IMR-90 (cell line): ENCODE measurements around the gene PLEKHH1. TPM values are rescaled to one million over a fixed set of nuclear protein-coding genes. Genes with fewer than 3 reads are reported as not detected.

ENCODE experiments used
- ATAC-seq: fragments of 200-7000 bp; cut with Tn5 transposase; 2 replicates; pipeline ENCODE4 v1.9.1; 2020; ENCODE audit warnings: low read depth, mild to moderate bottlenecking, moderate library complexity
- BruUV-seq: library from RNA; stranded (reverse); fragments of 400-500 nt; replicated peaks from 2 replicates; lab custom pipeline; 2021; lab: Mats Ljungman, UMichigan
- CTCF ChIA-PET: fragments of 300-600 bp; formaldehyde crosslinking; extraction: SDS; loops from one replicate; lab custom pipeline; 2021; ENCODE audit warnings: antibody characterized with exemption; lab: Yijun Ruan, JAX
- POLR2A ChIA-PET: fragments of 300-600 bp; sonication (Branson Sonifier 250); formaldehyde crosslinking; loops from one replicate; lab custom pipeline; 2022; ENCODE audit warnings: antibody characterized with exemption; ENCODE audit not compliant: unreplicated experiment; lab: Charles Lee
- DNase-seq: peaks from one replicate; pipeline ENCODE4 v3.0.0; 2013
- H2AFZ ChIP-seq: replicated peaks from 2 replicates; pipeline ENCODE3; 2013; ENCODE audit warnings: low read length, mild to moderate bottlenecking; ENCODE audit not compliant: poor library complexity
- H2AK5ac ChIP-seq: 2 replicates; pipeline ENCODE4 v1.6.1; 2013; ENCODE audit warnings: low read depth, low read length, inconsistent platforms
- H2AK9ac ChIP-seq: replicated peaks from 2 replicates; pipeline ENCODE3; 2013; ENCODE audit warnings: mild to moderate bottlenecking, low read depth, low read length, moderate library complexity; ENCODE audit not compliant: poor library complexity
- H2BK120ac ChIP-seq: 2 replicates; pipeline ENCODE4 v1.6.1; 2013; ENCODE audit warnings: low read depth, low read length, inconsistent platforms
- H2BK15ac ChIP-seq: 3 replicates; pipeline ENCODE4 v1.6.1; 2013; ENCODE audit warnings: low read depth, low read length, inconsistent platforms
- H2BK20ac ChIP-seq: 2 replicates; pipeline ENCODE4 v1.6.1; 2013; ENCODE audit warnings: low read depth, mild to moderate bottlenecking, inconsistent platforms, low read length, moderate library complexity
- H2BK5ac ChIP-seq: 2 replicates; pipeline ENCODE4 v1.6.1; 2013; ENCODE audit warnings: mild to moderate bottlenecking, low read depth, low read length, inconsistent platforms; ENCODE audit not compliant: poor library complexity, severe bottlenecking
- H3K14ac ChIP-seq: replicated peaks from 2 replicates; pipeline ENCODE4 v1.6.1; 2013; ENCODE audit warnings: low read depth, low read length, inconsistent platforms
- H3K18ac ChIP-seq: 2 replicates; pipeline ENCODE4 v1.6.1; 2013; ENCODE audit warnings: low read depth, low read length, control low read depth
- H3K23ac ChIP-seq: 2 replicates; pipeline ENCODE4 v1.6.1; 2013; ENCODE audit warnings: low read depth, low read length, inconsistent platforms
- H3K27ac ChIP-seq: 2 replicates; pipeline ENCODE4 v1.5.1; 2013; ENCODE audit warnings: mild to moderate bottlenecking, control low read depth, low read length; ENCODE audit not compliant: insufficient read depth
- H3K27me3 ChIP-seq: 2 replicates; pipeline ENCODE4 v1.6.1; 2013; ENCODE audit warnings: low read length; ENCODE audit not compliant: control insufficient read depth, insufficient read depth
- H3K36me3 ChIP-seq: 2 replicates; pipeline ENCODE4 v1.6.1; 2013; ENCODE audit warnings: low read length, mixed read lengths; ENCODE audit not compliant: control insufficient read depth, insufficient read depth
- H3K4ac ChIP-seq: 2 replicates; pipeline ENCODE4 v1.6.1; 2013; ENCODE audit warnings: low read depth, low read length, inconsistent platforms
- H3K4me1 ChIP-seq: 2 replicates; pipeline ENCODE4 v1.6.1; 2013; ENCODE audit warnings: low read length, mixed read lengths; ENCODE audit not compliant: control insufficient read depth, insufficient read depth
- H3K4me2 ChIP-seq: 2 replicates; pipeline ENCODE4 v1.6.1; 2013; ENCODE audit warnings: low read depth, mild to moderate bottlenecking, control low read depth, low read length, moderate library complexity
- H3K4me3 ChIP-seq: 2 replicates; pipeline ENCODE4 v1.5.1; 2013; ENCODE audit warnings: low read depth, mild to moderate bottlenecking, control low read depth, low read length, moderate library complexity; ENCODE audit not compliant: insufficient read depth
- H3K56ac ChIP-seq: 2 replicates; pipeline ENCODE4 v1.6.1; 2013; ENCODE audit warnings: low read length, inconsistent platforms; ENCODE audit not compliant: insufficient read depth; ENCODE audit errors: extremely low read depth
- H3K79me1 ChIP-seq, 2 experiments: 2 replicates each; pipeline ENCODE4 v1.6.1; 2013; ENCODE audit warnings: low read length in 2 of 2, inconsistent platforms in 1 of 2, low read depth in 1 of 2
- H3K9ac ChIP-seq: 2 replicates; pipeline ENCODE4 v1.6.1; 2013; ENCODE audit warnings: low read depth, low read length, control low read depth
- H3K9me1 ChIP-seq: 2 replicates; pipeline ENCODE4 v1.6.1; 2013; ENCODE audit warnings: low read length, inconsistent platforms; ENCODE audit not compliant: insufficient read depth
- H3K9me3 ChIP-seq: 2 replicates; pipeline ENCODE4 v1.6.1; 2013; ENCODE audit warnings: low read length; ENCODE audit not compliant: control insufficient read depth, insufficient read depth
- H4K20me1 ChIP-seq: 2 replicates; pipeline ENCODE4 v1.6.1; 2013; ENCODE audit warnings: low read length, inconsistent platforms; ENCODE audit not compliant: insufficient read depth
- H4K5ac ChIP-seq: 2 replicates; pipeline ENCODE4 v1.6.1; 2013; ENCODE audit warnings: mild to moderate bottlenecking, low read depth, low read length, control low read depth
- H4K8ac ChIP-seq, 2 experiments: 2 replicates each; pipeline ENCODE4 v1.6.1; 2013; ENCODE audit warnings: low read depth in 2 of 2, low read length in 2 of 2, control low read depth in 1 of 2, inconsistent platforms in 1 of 2
- H4K91ac ChIP-seq: 2 replicates; pipeline ENCODE4 v1.6.1; 2013; ENCODE audit warnings: low read depth, low read length, inconsistent platforms; ENCODE audit not compliant: insufficient read depth
- BHLHE40 ChIP-seq: fragments of 150-350 bp; IDR thresholded peaks from 2 replicates; pipeline ENCODE4 v1.6.1; 2016; ENCODE audit warnings: mild to moderate bottlenecking, low read depth, low read length
- CEBPB ChIP-seq: IDR thresholded peaks from 2 replicates; pipeline ENCODE4 v1.6.1; 2012; ENCODE audit warnings: low read depth, low read length, improper control_type of control experiment
- MAFK ChIP-seq: IDR thresholded peaks from 2 replicates; pipeline ENCODE4 v1.6.1; 2012; ENCODE audit warnings: low read depth, low read length, improper control_type of control experiment
- RCOR1 ChIP-seq: IDR thresholded peaks from 2 replicates; pipeline ENCODE4 v1.6.1; 2012; ENCODE audit warnings: mild to moderate bottlenecking, low read length, improper control_type of control experiment; ENCODE audit not compliant: insufficient replicate concordance
- SMC3 ChIP-seq: fragments of 150-350 bp; IDR thresholded peaks from 2 replicates; pipeline ENCODE4 v1.6.1; 2016; ENCODE audit warnings: low read depth, mild to moderate bottlenecking, antibody characterized with exemption, low read length, moderate library complexity
- WGBS, 2 experiments: methylation state at CpG; one replicate each; pipeline versions ENCODE4 v1.1.5 to v1.1.7; 2013; ENCODE audit warnings: missing lambda C conversion rate in 2 of 2; ENCODE audit not compliant: insufficient read length in 1 of 2; ENCODE audit errors: extremely low coverage in 2 of 2; 5-methylcytosine and 5-hydroxymethylcytosine counted together
- dilution Hi-C: fragments of 300-500 bp; cut with HindIII; formaldehyde crosslinking; loops from one replicate; pipeline ENCODE4 v1.14.3; 2018; ENCODE audit warnings: low sequenced_read_pairs; ENCODE audit not compliant: unreplicated experiment
- in situ Hi-C: fragments of 300-500 bp; cut with MboI; formaldehyde crosslinking; loops from 3 replicates; pipeline ENCODE4 v1.14.3; 2019; ENCODE audit warnings: low sequenced_read_pairs, inconsistent platforms, mixed read lengths
- intact Hi-C: fragments of 100-400 bp; cut with micrococcal nuclease; formaldehyde crosslinking; loops from 2 replicates; pipeline ENCODE4 v1.10.0; 2022
- polyA plus RNA-seq, 3 experiments: library from polyadenylated mRNA; depleted of rRNA; stranded (reverse); fragments of >200 nt; gene quantifications; 2 replicates each; pipeline ENCODE4 v1.2.3, GENCODE V29; 2012; ENCODE audit warnings: low replicate concordance in 1 of 3
- total RNA-seq: library from RNA; depleted of rRNA; stranded (reverse); fragments of >200 nt; gene quantifications from 2 replicates; pipeline ENCODE4 v1.2.3, GENCODE V29; 2012
- TF ChIP-seq, protein P1 (sequence below): conservative IDR thresholded peaks from 2 replicates; pipeline ENCODE4 v1.5.1; 2012; ENCODE audit warnings: mild to moderate bottlenecking, low read depth, low read length, improper control_type of control experiment

The PLEKHH1 gene
- total and polyA plus RNA-seq, 2 of the 4 experiments (the other 2 are of a cell fraction): under 0.01 to 0.34 TPM

DNA sequence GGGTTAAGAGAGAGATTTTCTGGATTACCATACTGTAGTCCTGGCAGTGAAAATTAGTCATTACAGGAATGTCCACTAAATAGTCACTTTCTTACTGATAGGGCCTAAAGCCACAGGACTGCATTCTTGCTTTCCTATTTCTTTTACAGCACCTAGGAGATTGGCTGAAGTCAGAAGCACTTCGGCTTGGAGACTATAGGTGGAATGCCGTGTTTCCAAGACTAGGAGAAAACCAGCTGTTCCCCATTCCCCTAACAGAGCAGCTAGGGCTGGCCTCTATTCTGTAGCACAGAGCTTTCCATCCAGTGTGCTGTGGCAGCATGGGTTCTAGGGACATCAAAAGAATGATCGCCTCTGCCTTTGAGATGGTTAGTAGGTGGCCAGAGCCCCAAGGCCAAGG is 51.9 kb downstream of the PLEKHH1 start:
- H2BK20ac ChIP-seq: no peak overlapping the region
- in situ Hi-C loops (loop anchor here (5.0 kb wide), 1 partner anchor 117 kb away; the partner anchor contains the start of gene RDH12), dilution Hi-C loops (no loop called here), intact Hi-C loops (loop anchor here (1.0 kb wide), 3 partner anchors 33 to 119 kb away; no protein-coding TSS in a partner anchor)
- no peak overlapping the region for H4K5ac ChIP-seq
- DNase-seq (no peak), ATAC-seq (peak; percentile 45)
- no TSS peak for BruUV-seq
- no peak overlapping the region for H3K14ac ChIP-seq
- no peak overlapping the region for H3K56ac ChIP-seq
- H3K4ac ChIP-seq: no peak overlapping the region
- no peak overlapping the region for H2BK15ac ChIP-seq
- CTCF ChIA-PET: interaction anchor here (0.6 to 5.8 kb wide), 7 partner anchors 9 to 157 kb away, joined by 3 to 38 read pairs (median 3); no protein-coding TSS in a partner anchor
- no peak overlapping the region for H3K27ac ChIP-seq
- no peak overlapping the region for H4K8ac ChIP-seq
- no peak overlapping the region for H3K23ac ChIP-seq
- H3K9me1 ChIP-seq: no peaks in the 10 kb centered on the region
- peaks cover 4% of the 10 kb centered on the region; the same call in 1 of the 2 replicates for H3K27me3 ChIP-seq
- H3K9ac ChIP-seq: no peak overlapping the region
- no peak overlapping the region for H2BK5ac ChIP-seq
- H2BK120ac ChIP-seq: no peak overlapping the region
- no peak overlapping the region for H4K91ac ChIP-seq
- no peak overlapping the region for H3K4me2 ChIP-seq
- no CpG with 5 or more reads among the region's 3 CpGs for WGBS, 2 experiments
- no peak overlapping the region for H3K4me3 ChIP-seq
- no peaks in the 10 kb centered on the region for H3K9me3 ChIP-seq
- no peak overlapping the region for H3K18ac ChIP-seq
- TF ChIP-seq, protein P1, sequence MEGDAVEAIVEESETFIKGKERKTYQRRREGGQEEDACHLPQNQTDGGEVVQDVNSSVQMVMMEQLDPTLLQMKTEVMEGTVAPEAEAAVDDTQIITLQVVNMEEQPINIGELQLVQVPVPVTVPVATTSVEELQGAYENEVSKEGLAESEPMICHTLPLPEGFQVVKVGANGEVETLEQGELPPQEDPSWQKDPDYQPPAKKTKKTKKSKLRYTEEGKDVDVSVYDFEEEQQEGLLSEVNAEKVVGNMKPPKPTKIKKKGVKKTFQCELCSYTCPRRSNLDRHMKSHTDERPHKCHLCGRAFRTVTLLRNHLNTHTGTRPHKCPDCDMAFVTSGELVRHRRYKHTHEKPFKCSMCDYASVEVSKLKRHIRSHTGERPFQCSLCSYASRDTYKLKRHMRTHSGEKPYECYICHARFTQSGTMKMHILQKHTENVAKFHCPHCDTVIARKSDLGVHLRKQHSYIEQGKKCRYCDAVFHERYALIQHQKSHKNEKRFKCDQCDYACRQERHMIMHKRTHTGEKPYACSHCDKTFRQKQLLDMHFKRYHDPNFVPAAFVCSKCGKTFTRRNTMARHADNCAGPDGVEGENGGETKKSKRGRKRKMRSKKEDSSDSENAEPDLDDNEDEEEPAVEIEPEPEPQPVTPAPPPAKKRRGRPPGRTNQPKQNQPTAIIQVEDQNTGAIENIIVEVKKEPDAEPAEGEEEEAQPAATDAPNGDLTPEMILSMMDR: no peak
- no peak for TF ChIP-seq BHLHE40
- no peak for TF ChIP-seq SMC3
- TF ChIP-seq MAFK: no peak
- no peak for TF ChIP-seq RCOR1
- no peak for TF ChIP-seq CEBPB
- POLR2A ChIA-PET: no interaction called here
- no peaks in the 10 kb centered on the region for H3K4me1 ChIP-seq
- no peaks in the 10 kb centered on the region for H3K79me1 ChIP-seq
- no peak overlapping the region for H2AK9ac ChIP-seq
- H2AK5ac ChIP-seq: no peak overlapping the region
- peaks cover 2% of the 10 kb centered on the region for H3K36me3 ChIP-seq
- H4K20me1 ChIP-seq: no peaks in the 10 kb centered on the region
- no peak overlapping the region for H2AFZ ChIP-seq
